ENCODE data around the gene SCYGR4. TPM values are rescaled to one million over a fixed set of nuclear protein-coding genes. Genes with fewer than 3 reads are reported as not detected.

The SCYGR4 gene
- total and polyA plus RNA-seq, 8 donors: not detected

GRCh38 chr2:227629435-227629834, 12.1 kb downstream of the SCYGR4 start:
- Histone ChIP-seq H3K27me3 (no peaks in the 10 kb centered on the region), H3K4me3 (no peak overlapping the region), H3K27ac (no peak overlapping the region), H3K36me3 (no peaks in the 10 kb centered on the region), H3K4me1 (no peaks in the 10 kb centered on the region), H3K9me3 (no peaks in the 10 kb centered on the region)
- FAIRE-seq (no peak), DNase-seq (no peak), ATAC-seq (no peak)
- WGBS, 2 donors: 54 to 65% methylated on average over 7 of the region's 7 CpGs
- intact Hi-C loops (cut with DNase I): no loop called here
- no peak for TF ChIP-seq CTCF (IDR thresholded peaks at IDR 0.05)

- DNase-seq (no peak), ATAC-seq (no peak), FAIRE-seq (no peak)
- TF ChIP-seq CTCF (IDR thresholded peaks at IDR 0.05): no peak
- Histone ChIP-seq H3K4me1 (no peaks in the 10 kb centered on the region), H3K27ac (no peak overlapping the region), H3K9me3 (no peaks in the 10 kb centered on the region), H3K27me3 (no peaks in the 10 kb centered on the region), H3K4me3 (no peak overlapping the region), H3K36me3 (no peaks in the 10 kb centered on the region)
- 71 to 77% methylated on average over 3 of the region's 3 CpGs for WGBS, 2 donors
- intact Hi-C loops (cut with DNase I): no loop called here
These were observed 13.0 kb downstream of the SCYGR4 start for GRCh38 chr2:227630322-227630721.

GRCh38 chr2:227632827-227633226, 15.5 kb downstream of the SCYGR4 start:
- no peaks in the 10 kb centered on the region for H3K36me3 ChIP-seq
- WGBS, 2 donors: 74 to 80% methylated on average over 6 of the region's 6 CpGs
- intact Hi-C loops (cut with DNase I): no loop called here
- H3K4me1 ChIP-seq: no peaks in the 10 kb centered on the region
- TF ChIP-seq CTCF (IDR thresholded peaks at IDR 0.05): no peak
- H3K27ac ChIP-seq: no peak overlapping the region
- no peaks in the 10 kb centered on the region for H3K27me3 ChIP-seq
- H3K4me3 ChIP-seq: no peak overlapping the region
- FAIRE-seq: no peak
- ATAC-seq: no peak
- no peak for DNase-seq
- no peaks in the 10 kb centered on the region for H3K9me3 ChIP-seq

GRCh38 chr2:227634201-227634600, 16.9 kb downstream of the SCYGR4 start:
- WGBS, 2 donors: 52 to 58% methylated on average over 3 of the region's 3 CpGs
- no peaks in the 10 kb centered on the region for H3K36me3 ChIP-seq
- FAIRE-seq: no peak
- H3K27ac ChIP-seq: no peak overlapping the region
- no peak overlapping the region for H3K4me3 ChIP-seq
- H3K27me3 ChIP-seq: no peaks in the 10 kb centered on the region
- DNase-seq: no peak
- no peaks in the 10 kb centered on the region for H3K4me1 ChIP-seq
- ATAC-seq: no peak
- TF ChIP-seq CTCF (IDR thresholded peaks at IDR 0.05): no peak
- no peaks in the 10 kb centered on the region for H3K9me3 ChIP-seq
- intact Hi-C loops (cut with DNase I): no loop called here

- H3K36me3 ChIP-seq: no peaks in the 10 kb centered on the region
- no peak overlapping the region for H3K27ac ChIP-seq
- H3K4me3 ChIP-seq: no peak overlapping the region
- H3K27me3 ChIP-seq: no peaks in the 10 kb centered on the region
- H3K4me1 ChIP-seq: no peaks in the 10 kb centered on the region
- WGBS, 2 donors: 26 to 29% methylated on average over 2 of the region's 2 CpGs
- intact Hi-C loops (cut with DNase I): no loop called here
- DNase-seq (no peak), ATAC-seq (no peak), FAIRE-seq (no peak)
- H3K9me3 ChIP-seq: no peaks in the 10 kb centered on the region
- no peak for TF ChIP-seq CTCF (IDR thresholded peaks at IDR 0.05)
These were observed 25.4 kb downstream of the SCYGR4 start for GRCh38 chr2:227642656-227643055.

Measured in pancreas (tissue), 10 donors.